Neutrophil (primary cell): ENCODE results near the gene NOX3.

Experiments used
- H3K27ac ChIP-seq: fragments of 200-600 bp; sonication (generic); 2 replicates; pipeline ENCODE4 v1.5.1; 2016; ENCODE audit warnings: mild to moderate bottlenecking, moderate library complexity
- H3K27me3 ChIP-seq: fragments of 200-600 bp; sonication (generic); 2 replicates; pipeline ENCODE4 v1.6.0; 2016; ENCODE audit warnings: mild to moderate bottlenecking
- H3K36me3 ChIP-seq: fragments of 200-600 bp; sonication (generic); 2 replicates; pipeline ENCODE4 v1.5.1; 2017
- H3K4me1 ChIP-seq, 2 experiments: fragments of 200-600 bp in 1 of 2; sonication (generic) in 1 of 2; 1 replicate in 1 of 2; 2 replicates in 1 of 2; pipeline versions ENCODE4 v1.5.1 to v1.6.1; 2013 to 2016; ENCODE audit warnings: low read depth in 1 of 2, low read length in 1 of 2, mild to moderate bottlenecking in 1 of 2, moderate library complexity in 1 of 2; ENCODE audit not compliant: control insufficient read depth in 1 of 2, insufficient read depth in 1 of 2
- H3K4me3 ChIP-seq, 2 experiments: fragments of 200-600 bp in 1 of 2; sonication (generic) in 1 of 2; 1 replicate in 1 of 2; 2 replicates in 1 of 2; pipeline ENCODE4 v1.5.1; 2013 to 2016; ENCODE audit warnings: low read depth in 1 of 2, low read length in 1 of 2, mild to moderate bottlenecking in 1 of 2, moderate library complexity in 1 of 2
- H3K9me3 ChIP-seq: fragments of 200-600 bp; sonication (generic); 2 replicates; pipeline ENCODE4 v1.5.1; 2016
- CTCF ChIP-seq: fragments of 200-600 bp; sonication (generic); IDR thresholded peaks from 2 replicates; pipeline ENCODE4 v1.5.1; 2016; ENCODE audit warnings: antibody characterized with exemption

NOX3 gene

DNA sequence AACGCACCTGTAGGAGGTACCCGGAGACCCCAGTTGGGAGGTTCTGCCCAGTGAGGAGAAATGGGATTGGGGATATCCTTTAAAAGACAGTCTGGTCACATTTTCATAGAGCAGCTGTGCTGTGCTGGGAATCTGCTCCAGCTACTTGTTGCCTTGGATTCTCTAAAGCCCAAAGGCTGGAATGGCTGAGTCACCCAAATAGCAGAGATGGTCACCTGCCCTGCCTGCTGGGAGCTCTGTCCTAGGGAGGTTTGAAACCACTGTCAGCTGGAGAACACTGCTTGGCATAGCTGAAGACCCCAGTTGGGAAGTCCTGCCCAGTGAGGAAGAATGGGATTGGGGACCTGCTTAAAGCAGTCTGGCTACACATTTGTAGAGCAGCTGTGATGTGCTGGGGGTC lies 106.5 kb downstream of the NOX3 start:
- no peak overlapping the region for H3K27ac ChIP-seq
- H3K4me3 ChIP-seq = no peak overlapping the region
- TF ChIP-seq CTCF = no peak
- H3K9me3 ChIP-seq = peaks cover 10% of the 10 kb centered on the region
- no peaks in the 10 kb centered on the region for H3K27me3 ChIP-seq
- H3K4me1 ChIP-seq = no peaks in the 10 kb centered on the region
- H3K36me3 ChIP-seq = no peaks in the 10 kb centered on the region

GRCh38 chr6:155347800-155348199 lies 107.8 kb downstream of the NOX3 start:
- H3K27me3 ChIP-seq = no peaks in the 10 kb centered on the region
- no peak overlapping the region for H3K4me3 ChIP-seq
- TF ChIP-seq CTCF = no peak
- H3K9me3 ChIP-seq = no peaks in the 10 kb centered on the region
- H3K27ac ChIP-seq = no peak overlapping the region
- H3K4me1 ChIP-seq = no peaks in the 10 kb centered on the region
- H3K36me3 ChIP-seq = no peaks in the 10 kb centered on the region

DNA sequence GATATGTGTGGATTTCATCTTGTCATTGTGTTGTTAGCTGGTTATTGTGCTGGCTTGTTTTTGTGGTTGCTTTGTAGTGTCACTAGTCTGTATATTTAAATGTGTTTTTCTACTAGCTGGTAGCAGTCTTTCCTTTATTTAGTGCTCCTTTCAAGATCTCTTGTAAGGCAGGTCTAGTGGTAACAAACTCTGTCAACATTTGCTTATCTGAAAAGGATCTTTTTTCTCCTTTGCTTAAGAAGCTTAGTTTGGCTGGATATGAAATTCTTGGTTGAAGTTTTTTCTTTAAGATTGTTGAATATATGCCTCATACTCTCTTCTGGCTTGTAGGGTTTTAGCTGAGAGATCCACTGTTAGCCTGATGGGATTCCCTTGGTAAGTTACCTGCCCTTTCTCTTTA lies 108.7 kb downstream of the NOX3 start:
- Histone ChIP-seq H3K27me3 (no peaks in the 10 kb centered on the region), H3K4me3 (no peak overlapping the region), H3K9me3 (no peaks in the 10 kb centered on the region), H3K36me3 (no peaks in the 10 kb centered on the region), H3K4me1 (no peaks in the 10 kb centered on the region), H3K27ac (no peak overlapping the region)
- no peak for TF ChIP-seq CTCF
